DLD1 (cell line): Measurements from ENCODE around the gene GBA3.

Experiments
- in situ Hi-C: cut with HindIII; loops from 2 replicates; pipeline ENCODE4 v1.10.0; 2017; ENCODE audit warnings: low sequenced_read_pairs

Gene GBA3

GRCh38 chr4:22692736-22693135, at the start of gene GBA3:
GBA3 (plus strand) TSS chr4:22692937.
- in situ Hi-C loops, result no loop called here

- in situ Hi-C loops, result no loop called here
These were observed 48.8 kb upstream of the GBA3 start for GRCh38 chr4:22643952-22644351.

GRCh38 chr4:22645481-22646182, 47.1 kb upstream of the GBA3 start:
- in situ Hi-C loops, result no loop called here

- in situ Hi-C loops, result no loop called here
These were observed 43.7 kb upstream of the GBA3 start for GRCh38 chr4:22648996-22649395.

GRCh38 chr4:22650771-22651170, 42.0 kb upstream of the GBA3 start:
- in situ Hi-C loops, result no loop called here

- in situ Hi-C loops, result no loop called here
These were observed 39.0 kb upstream of the GBA3 start for GRCh38 chr4:22653752-22654151.

- in situ Hi-C loops, result no loop called here
These were observed 31.3 kb upstream of the GBA3 start for GRCh38 chr4:22661443-22661842.

GRCh38 chr4:22667332-22667940, 25.3 kb upstream of the GBA3 start:
- in situ Hi-C loops, result no loop called here

GRCh38 chr4:22668301-22668700, 24.4 kb upstream of the GBA3 start:
- in situ Hi-C loops, result no loop called here

- in situ Hi-C loops, result no loop called here
These were observed 24.0 kb upstream of the GBA3 start for GRCh38 chr4:22668702-22669101.

GRCh38 chr4:22670956-22671355, 21.8 kb upstream of the GBA3 start:
- in situ Hi-C loops, result no loop called here

GRCh38 chr4:22672519-22672918, 20.2 kb upstream of the GBA3 start:
- in situ Hi-C loops, result no loop called here

- in situ Hi-C loops, result no loop called here
These were observed 19.8 kb upstream of the GBA3 start for GRCh38 chr4:22672944-22673343.

- in situ Hi-C loops, result no loop called here
These were observed 18.0 kb upstream of the GBA3 start for GRCh38 chr4:22674700-22675099.

GRCh38 chr4:22676063-22676462, 16.7 kb upstream of the GBA3 start:
- in situ Hi-C loops, result no loop called here

- in situ Hi-C loops, result no loop called here
These were observed 15.0 kb upstream of the GBA3 start for GRCh38 chr4:22677780-22678179.

GRCh38 chr4:22678940-22679854, 13.5 kb upstream of the GBA3 start:
- in situ Hi-C loops, result no loop called here

- in situ Hi-C loops, result no loop called here
These were observed 12.6 kb upstream of the GBA3 start for GRCh38 chr4:22680065-22680642.

GRCh38 chr4:22683726-22684125, 9.0 kb upstream of the GBA3 start:
- in situ Hi-C loops, result no loop called here

- in situ Hi-C loops, result no loop called here
These were observed 6.6 kb upstream of the GBA3 start for GRCh38 chr4:22686141-22686540.

- in situ Hi-C loops, result no loop called here
These were observed 4.5 kb upstream of the GBA3 start for GRCh38 chr4:22688236-22688635.
